GM21737 (cell line): ENCODE results near the gene HBS1L.
A peak's percentile ranks its signal among the peaks of the same experiment; 100 is the strongest.

Experiments used
- ATAC-seq: cut with Tn5 transposase; IDR thresholded peaks from one replicate; pipeline ENCODE4 v1.9.1; 2021; ENCODE audit warnings: mild to moderate bottlenecking, moderate library complexity; ENCODE audit not compliant: unreplicated experiment

HBS1L gene

DNA sequence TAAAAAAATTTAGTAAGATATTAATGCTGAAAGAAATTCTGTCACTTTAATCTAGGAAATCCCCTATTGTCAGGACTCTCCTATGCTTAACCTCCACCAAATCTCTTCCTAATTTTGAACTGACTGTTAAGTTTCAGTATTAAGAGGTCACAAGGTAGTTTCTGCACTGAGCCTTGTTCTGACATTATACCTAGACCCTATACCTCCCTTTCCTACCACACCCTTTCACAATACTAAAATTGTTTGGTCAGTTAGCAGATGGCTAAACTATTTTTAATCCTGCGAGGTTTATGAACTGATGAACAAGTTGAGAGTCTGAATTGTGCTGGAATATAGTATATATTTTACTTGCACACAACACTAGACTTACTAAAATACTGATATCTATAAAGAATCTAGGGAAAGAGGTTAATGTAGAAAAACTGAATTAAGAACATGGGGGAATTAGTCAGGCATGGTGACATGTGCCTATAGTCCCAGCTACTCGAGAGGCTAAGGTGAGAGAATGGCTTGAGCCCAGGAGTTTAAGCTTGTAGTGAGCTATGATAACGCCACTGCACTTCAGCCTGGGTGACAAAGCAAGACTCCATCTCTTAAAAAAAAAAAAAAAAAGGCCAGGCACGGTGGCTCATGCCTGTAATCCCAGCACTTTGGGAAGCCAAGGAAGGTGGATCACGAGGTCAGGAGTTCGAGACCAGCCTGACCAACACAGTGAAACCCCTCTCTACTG is 51.5 kb downstream of the HBS1L start:
- peak; percentile 94 for ATAC-seq

DNA sequence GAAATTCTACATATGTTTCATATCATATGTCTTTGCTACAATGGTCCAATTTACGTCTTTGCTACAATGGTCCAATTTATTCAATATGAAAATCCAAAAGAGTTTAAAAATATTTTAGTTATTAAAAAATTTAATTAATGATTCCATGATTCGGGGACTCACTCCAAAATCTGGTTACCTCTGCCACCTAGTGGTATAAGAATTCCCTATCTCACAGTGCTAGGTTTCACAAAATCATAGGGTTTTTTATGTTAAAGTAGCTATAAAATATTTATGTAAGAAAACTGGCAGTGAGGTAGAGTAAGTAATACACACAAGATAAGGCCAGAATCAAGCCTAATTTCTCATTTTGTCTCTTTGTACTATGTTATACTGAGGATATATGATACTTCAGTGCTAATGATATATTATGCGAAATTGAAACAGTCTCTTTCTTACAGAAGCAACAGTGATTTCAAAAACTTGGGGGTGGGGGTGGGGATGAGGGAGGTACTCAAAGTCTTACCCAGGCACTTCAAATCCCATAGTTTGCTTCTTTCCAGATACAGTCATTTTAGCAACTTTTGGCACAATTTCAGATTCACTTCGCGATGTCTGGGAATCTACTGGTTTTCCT is 52.3 kb downstream of the HBS1L start:
- ATAC-seq = no peak

DNA sequence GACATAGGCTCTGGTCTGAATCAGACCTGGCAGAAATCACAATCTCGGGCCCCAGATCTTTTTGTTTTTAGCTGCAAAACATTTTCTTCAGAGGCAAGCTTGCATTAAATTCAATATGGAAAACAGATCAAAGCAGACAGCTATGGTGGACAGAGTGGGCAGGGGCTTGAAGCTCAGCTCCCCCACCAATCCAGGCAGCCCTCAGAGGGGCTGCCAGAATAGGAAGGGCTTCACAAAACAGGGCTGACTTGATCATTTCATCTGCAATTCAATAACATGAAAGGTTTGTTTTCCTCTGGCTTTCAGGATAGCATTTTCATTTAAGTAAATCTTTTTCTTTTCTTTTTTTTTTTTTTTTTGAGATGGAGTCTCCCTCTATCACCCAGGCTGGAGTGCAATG is 55.5 kb downstream of the HBS1L start:
- ATAC-seq = no peak

DNA sequence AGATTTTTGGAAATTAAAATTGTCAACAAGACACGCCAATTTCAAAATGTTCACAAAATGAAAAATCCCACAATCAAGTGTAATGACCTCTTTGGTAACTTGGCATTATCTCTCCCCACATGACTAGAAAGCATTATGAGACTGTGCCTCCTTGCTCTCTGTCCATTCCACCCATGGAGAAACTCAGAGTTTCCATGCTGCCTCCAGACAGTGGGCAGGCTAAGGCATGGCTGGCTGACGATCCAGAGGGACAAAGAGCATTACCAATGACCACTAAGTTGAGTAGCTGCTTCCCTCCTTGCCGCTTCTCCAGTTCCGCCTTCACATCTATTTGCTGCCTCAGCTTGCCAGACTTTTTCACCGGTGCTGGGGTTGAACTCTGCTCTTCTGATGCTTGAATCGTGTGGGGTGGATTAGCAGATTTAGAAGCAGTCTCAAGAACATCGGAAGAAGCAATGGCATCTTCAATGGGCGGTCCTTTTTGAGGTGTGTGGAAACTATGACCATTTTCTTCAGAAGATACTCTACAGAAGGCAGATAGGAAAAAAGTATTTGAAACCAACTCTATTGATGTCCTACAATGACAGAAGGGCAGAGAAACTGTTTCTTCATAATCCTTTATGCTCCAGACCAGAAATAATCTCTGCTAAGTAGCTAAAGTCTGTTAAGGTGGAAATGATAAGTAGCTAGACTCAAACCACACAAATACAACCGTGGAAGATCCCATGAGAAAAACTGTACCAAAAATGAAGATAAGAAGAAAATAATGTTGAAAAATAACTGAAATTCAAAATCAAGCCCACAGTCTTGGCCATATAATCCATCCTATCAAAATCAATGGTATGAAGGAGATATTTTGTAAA is 57.3 kb downstream of the HBS1L start:
- ATAC-seq = no peak

DNA sequence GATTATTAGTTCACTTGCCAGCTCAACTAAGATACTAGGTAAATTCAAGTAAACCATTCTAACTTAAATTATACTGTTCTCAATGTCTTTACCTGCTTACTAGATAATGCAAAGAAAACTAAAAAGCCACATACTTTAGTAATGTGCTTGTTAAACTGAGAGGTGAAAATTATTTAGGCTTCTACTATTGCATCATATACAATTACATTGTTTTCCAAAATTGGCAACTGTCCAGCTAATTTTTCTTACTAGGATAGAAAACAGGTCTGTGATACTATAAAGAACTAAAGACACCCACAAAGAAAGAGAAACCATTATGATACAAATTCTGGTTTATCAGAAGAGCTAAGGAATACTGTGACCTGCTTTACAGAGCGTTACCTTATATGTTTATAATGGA is 59.1 kb downstream of the HBS1L start:
- ATAC-seq = no peak

DNA sequence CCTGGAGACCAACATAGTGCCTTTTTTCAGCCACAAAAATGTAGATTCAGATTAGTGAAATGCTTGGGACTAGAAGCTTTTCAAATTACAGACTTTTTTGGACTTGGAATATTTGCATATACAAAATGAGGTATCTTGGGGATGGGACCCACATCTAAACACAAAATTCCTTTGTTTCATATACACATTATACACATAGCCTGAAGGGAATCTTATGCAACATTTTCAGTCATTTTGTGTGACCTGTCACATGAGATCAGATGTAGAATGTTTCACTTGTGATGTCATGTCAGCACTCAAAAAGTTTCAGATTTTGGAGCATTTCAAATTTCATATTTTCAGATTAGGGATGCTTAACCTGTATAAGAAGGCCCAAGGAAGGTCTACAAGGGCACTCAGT is 60.2 kb downstream of the HBS1L start:
- no peak for ATAC-seq

DNA sequence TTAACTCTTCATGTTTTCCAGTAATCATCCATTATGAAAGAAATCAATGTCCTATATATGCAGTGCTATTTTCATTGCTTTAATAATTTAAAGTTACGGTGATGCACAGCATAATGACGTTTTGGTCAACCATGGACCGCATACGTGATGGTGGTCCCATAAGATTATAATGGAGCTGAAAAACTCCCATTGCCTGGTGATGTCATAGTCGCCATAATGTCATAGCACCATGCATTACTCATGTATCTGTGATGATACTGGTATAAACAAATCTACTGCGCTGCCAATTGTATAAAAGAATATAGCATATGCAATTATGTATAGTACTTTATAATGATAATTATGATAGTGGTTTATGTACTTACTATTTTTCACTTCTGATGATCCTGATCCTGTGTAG is 62.5 kb downstream of the HBS1L start:
- ATAC-seq = no peak

DNA sequence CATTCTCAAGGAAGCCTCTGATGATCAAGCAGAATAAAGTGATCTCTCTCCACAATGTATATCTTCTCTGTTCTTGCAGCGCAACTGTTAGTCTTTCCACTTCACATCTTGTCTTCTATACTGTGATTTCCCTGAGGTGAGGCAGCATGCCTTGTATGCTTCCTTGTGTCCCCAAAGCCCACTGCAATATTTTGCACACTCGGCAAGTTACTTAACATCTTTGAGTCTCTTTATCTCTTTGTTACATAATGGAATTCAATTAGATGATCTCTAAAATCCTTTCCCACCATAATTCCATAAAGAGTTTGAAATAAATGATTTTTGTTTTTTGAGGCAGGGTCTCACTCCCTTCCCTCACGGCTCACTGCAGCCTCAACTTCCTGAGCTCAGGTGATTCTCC is 64.4 kb downstream of the HBS1L start:
- ATAC-seq = no peak

DNA sequence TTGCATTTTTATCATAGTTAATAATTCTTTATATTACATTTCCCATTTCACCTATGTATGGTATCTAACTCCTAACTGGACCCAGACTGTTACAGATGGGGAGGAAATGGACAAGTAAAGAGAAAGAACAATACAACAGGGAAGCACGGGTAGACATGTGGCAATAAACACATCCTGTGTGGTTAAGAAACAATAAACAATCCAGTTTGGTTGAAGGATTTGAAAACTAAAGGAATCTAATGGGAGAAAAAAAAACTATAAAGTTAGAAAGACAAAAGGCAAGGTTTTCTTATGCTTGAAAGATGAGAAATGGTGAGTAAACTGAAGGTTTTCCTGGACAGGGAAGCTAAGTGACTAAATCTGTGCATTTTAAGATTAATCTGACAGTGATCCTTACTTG is 69.8 kb downstream of the HBS1L start:
- ATAC-seq = no peak

DNA sequence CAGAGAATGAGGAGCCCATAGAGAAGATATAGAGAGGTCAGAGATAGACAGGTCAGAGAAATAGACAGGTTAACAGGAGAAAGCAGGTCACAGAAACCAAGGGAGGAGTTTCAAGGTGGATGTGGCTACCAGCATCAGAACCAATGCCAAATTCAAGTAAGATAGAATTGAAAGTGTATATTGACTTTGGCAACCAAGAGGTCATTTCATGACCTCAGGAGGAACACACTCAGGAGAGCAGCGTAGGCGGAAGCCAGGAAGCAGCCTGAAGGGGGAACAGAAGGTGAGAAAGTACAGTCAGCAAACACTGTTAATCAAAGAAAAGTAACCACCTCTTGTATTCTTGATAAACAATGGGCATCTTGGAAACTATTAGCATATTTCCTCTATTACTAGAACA is 70.8 kb downstream of the HBS1L start:
- no peak for ATAC-seq

DNA sequence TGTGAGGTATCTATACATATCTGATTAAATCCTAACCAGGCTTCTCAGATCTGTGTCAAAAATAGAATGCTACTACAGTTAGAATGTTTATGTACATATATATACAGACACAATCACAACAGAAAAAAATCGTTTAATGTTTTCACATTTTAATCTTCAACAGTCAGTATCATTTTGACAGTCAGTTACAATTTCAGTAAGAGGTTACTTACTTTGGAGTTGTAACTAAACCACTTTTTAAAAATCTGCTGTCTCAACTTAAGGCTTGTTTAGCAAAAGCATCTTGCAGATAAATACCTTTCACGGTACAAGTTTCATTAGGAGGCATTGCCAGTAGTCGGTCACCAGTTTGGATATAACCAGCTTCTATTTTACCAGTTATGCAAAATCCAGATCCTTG is 72.5 kb downstream of the HBS1L start:
- ATAC-seq = no peak

DNA sequence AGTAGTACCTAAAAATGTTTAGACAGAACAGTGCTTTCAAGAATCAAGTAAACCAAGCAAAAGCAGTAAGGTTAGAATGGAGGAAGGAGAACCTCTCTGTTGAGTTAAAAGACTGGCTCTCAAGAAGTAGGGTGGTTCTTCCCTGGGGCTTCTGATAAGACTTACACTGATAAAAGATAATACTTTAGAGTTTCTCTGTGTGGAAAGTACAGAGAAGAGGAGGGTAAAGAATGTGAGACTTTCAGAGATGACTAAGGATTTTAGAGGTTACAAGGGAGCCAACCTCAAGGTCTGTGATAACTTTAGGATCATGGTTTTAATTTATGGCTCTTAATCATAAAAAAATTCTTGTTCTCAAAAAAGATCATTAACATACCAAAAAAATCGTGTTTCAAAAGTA is 73.8 kb downstream of the HBS1L start:
- ATAC-seq = no peak

DNA sequence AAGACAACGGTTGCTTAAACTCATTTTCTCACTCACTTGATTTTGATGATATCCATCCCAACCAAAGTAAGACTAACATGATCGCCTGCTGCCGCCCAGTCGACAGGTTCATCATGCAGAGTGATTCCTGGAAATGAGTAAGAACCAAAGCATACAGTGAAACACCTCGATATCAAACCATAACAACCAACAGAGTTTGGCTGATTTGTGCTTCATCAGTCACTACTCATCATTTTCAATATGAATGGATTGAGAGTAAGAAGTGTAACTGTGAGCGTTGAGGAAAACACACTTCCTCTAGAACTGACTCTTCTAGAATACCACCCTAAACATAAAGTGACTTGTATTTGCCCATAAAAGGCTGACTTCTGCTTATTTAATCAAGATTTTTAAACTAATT is 75.5 kb downstream of the HBS1L start:
- ATAC-seq = peak; percentile 73

DNA sequence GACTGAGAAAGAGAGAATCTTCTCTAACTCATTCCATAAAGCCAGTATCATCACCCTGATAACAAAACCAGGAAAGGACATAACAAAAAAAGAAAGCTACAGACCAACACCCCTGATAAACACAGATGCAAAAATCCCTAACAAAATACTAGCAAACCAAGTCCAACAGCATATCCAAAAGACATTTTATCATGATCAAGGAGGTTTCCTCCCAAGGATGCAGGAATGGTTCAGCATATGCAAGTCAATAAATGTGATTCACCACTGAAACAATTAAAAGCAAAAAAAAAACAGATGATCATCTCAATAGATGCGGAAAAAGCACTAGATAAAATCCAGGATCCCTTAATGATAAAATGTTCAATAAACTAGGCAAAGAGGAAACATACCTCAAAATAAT is 80.3 kb downstream of the HBS1L start:
- no peak for ATAC-seq

DNA sequence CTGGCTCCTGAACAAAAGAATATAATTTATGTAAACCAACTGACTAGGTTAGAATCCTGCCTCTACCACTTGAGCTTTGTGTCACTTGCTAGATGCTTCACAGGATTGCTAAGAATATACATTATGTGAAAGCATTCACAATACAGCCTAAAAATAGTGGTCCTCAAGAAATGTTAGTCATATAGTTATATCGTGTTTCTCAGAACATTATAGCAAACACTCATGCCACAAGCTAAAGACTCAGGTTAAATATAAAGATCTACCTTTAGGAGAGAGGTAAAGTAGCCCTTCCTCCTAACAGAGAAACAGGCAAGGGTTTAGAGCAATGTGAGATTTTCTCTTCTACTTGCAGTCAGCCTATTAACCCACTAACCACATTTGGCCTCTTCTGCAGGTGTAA is 86.9 kb downstream of the HBS1L start:
- ATAC-seq = no peak

DNA sequence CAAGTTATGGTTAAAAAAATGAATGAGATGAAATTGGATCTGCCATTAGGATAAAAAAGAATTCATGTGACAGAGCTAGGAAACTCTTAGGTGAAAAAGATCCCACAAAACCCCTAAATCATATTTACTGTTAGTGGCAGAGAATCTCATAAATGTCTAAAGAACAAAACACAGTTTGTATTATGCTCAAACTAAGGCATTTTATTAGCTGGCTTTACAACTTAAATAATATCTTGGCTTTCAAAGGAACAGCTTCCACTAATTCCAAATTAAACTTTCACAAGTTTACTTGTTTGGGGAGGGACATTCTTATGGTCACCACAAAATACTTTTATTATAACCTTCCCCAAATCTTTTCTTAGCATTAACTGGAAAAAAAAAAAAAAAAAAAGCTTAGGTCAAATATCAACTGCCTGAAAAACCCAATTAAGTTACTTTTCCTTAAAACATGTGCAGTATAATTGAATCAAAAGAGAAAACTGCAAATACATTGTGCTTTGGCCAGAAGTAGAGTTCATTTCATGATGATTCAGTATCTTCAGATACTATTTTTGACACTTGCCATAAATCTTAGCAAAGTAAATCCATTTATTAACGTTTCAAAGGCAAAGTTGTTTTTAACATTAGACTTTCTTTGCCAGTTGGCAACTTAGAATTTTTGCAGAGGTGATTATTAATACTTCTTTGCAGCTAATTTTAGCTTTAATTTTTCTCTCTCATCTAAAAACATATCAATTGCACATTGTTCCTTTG is 90.0 kb downstream of the HBS1L start:
- ATAC-seq = no peak

DNA sequence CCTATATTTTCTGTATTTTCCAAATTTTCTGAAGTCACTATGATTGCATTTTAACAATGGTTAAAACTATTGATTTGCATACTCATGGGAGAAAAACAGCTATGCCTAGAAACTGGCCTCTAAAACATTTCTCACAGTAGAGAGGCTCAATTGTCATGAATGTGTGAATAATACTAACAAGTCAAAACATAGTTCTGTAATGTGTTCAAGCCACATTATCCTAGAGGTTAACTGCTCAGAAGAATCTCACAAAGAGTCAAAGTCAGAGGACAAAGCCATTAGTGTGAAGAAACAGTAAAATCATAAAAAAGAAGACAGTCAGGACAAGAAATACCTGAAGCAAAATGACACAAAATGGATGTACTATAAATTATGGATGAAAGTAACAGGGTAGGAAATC is 92.2 kb downstream of the HBS1L start:
- ATAC-seq = no peak

DNA sequence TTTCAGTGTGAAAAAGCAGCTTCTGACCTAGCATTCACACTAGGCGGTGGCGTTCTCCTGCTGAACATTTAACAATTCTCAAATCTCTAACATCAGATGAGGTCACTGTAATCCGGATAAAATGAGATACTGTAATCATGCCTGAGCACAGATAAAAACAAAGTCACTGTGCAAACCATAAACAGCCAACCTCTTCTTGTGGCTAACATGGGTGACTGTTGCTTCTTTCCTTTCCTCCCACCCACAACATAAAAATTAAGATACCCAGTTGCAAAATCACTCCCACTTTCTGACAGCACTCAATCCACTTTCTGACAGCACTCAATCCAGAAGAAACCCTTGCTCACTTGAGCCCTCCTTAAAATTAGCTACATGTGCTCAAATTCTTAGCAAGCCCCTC is 93.3 kb downstream of the HBS1L start:
- ATAC-seq = no peak

DNA sequence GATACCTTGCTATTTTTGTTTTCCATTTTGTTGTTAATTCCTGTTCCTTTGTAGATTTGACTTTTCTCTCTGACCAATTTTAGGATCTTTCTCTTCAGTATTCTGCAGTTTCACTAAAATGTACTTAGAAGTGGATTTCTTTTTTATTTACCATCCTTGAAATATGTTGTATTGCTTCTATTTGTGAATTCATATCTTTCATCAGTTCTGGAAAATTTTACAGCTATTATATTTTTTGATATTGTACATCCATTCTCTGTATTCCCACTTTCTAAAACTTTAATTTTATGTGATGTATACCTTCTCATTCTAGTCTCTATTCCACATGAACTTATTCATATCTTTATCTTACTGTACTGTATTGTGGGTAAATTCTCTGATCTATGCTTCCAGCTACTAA is 95.0 kb downstream of the HBS1L start:
- ATAC-seq = no peak

DNA sequence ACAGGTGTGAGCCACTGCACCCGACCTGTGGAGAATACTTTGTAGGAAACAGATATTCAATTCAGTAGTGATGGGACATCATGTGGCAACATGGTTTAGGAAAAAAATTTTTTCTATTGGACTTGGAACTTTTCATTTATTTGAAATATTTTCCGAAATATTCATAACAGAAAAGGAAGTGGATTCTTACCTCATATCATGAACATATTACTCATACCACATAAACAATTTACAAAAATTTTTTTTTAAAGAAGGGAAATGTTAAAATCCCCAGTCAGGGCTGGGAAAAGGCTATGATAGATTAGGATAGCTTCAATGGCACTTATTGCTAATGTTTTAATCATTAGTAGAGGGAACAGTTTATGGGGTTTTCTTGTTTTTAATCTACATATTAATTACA is 97.9 kb downstream of the HBS1L start:
- ATAC-seq = no peak

DNA sequence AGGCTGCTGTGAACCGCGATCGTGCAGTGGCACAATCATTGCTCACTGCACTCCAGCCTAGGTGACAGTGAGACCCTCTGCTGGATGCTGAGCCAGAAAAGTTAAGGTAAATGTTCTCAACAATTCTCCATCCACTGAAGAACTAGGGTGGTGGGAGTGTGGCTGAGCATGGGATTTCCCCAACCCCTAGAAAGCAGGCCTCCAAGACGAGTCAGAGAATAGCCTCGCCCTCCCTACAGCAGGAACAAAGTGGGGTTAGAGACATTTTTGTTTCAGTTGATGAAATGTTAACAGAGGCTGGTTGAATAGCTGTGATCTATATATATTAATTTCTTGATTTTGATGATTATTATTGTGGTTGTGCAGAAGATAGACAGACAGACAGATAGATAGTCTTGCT is 98.6 kb downstream of the HBS1L start:
- no peak for ATAC-seq
